HCT116 (cell line): ENCODE measurements around the gene MSL2. TPM values are rescaled to one million over a fixed set of nuclear protein-coding genes. Genes with fewer than 3 reads are reported as not detected.

ENCODE experiments used
- ATAC-seq: fragments of 200-7000 bp; cut with Tn5 transposase; 2 replicates; pipeline ENCODE4 v1.9.1; 2020; ENCODE audit warnings: mild to moderate bottlenecking, moderate library complexity
- BruUV-seq: library from RNA; stranded (reverse); fragments of 400-500 nt; replicated peaks from 2 replicates; lab custom pipeline; 2021; lab: Mats Ljungman, UMichigan
- CTCF ChIA-PET: fragments of 300-600 bp; sonication (Branson Sonifier 250); formaldehyde crosslinking; loops from one replicate; lab custom pipeline; 2021; ENCODE audit warnings: antibody characterized with exemption; lab: Charles Lee
- POLR2A ChIA-PET: fragments of 300-600, 350-600 bp; sonication (Branson Sonifier 250); formaldehyde crosslinking; loops from one replicate; lab custom pipeline; 2021; ENCODE audit warnings: antibody characterized with exemption; lab: Charles Lee
- RAD21 ChIA-PET, 2 experiments: fragments of 300-600 bp; sonication (Branson Sonifier 250); formaldehyde crosslinking; loops; one replicate each; lab custom pipeline; 2023; ENCODE audit warnings: low total read pairs in 2 of 2; ENCODE audit not compliant: uncharacterized antibody in 2 of 2, unreplicated experiment in 2 of 2, low non-redundant PET in 1 of 2; lab: Charles Lee
- DNase-seq: peaks from one replicate; pipeline ENCODE4 v3.0.0-alpha.2; 2010; ENCODE audit warnings: low read depth, low spot score
- H2AFZ ChIP-seq: fragments of 200-600 bp; shearing (Covaris generic), sonication (generic); 2 replicates; pipeline ENCODE4 v1.6.1; 2017; ENCODE audit warnings: low read depth, mixed run types, mixed read lengths, antibody characterized with exemption, low read length; ENCODE audit not compliant: poor library complexity, severe bottlenecking
- H3K27ac ChIP-seq: 2 replicates; pipeline ENCODE4 v1.5.1; 2012; ENCODE audit warnings: low read depth, low read length
- H3K27me3 ChIP-seq: fragments of 200-600 bp; sonication (generic); 2 replicates; pipeline ENCODE4 v1.6.1; 2016; ENCODE audit warnings: mixed run types, low read length, mixed read lengths; ENCODE audit not compliant: insufficient read depth
- H3K36me3 ChIP-seq, 2 experiments: fragments of 200-500 bp in 1 of 2; fragments of 200-600 bp in 1 of 2; sonication (Bioruptor generic) in 1 of 2; sonication (generic) in 1 of 2; 2 replicates each; pipeline versions ENCODE4 v1.5.1 to v1.6.1; 2014 to 2016; ENCODE audit warnings: low read length in 2 of 2, inconsistent platforms in 1 of 2, mixed read lengths in 1 of 2, mixed run types in 1 of 2; ENCODE audit not compliant: insufficient read depth in 2 of 2, control insufficient read depth in 1 of 2
- H3K4me1 ChIP-seq, 2 experiments: fragments of 200-600 bp in 1 of 2; sonication (generic) in 1 of 2; 2 replicates each; pipeline versions ENCODE4 v1.5.1 to v1.6.1; 2012 to 2017; ENCODE audit warnings: low read length in 2 of 2, inconsistent platforms in 1 of 2, mild to moderate bottlenecking in 1 of 2, mixed read lengths in 1 of 2, mixed run types in 1 of 2, moderate library complexity in 1 of 2; ENCODE audit not compliant: insufficient read depth in 2 of 2, control insufficient read depth in 1 of 2
- H3K4me2 ChIP-seq: fragments of 200-600 bp; sonication (generic); 2 replicates; pipeline ENCODE4 v1.6.1; 2017; ENCODE audit warnings: mixed run types, low read length, mixed read lengths
- H3K4me3 ChIP-seq, 2 experiments: fragments of 200-600 bp in 1 of 2; sonication (generic) in 1 of 2; replicated peaks in 1 of 2; 2 replicates each; pipeline ENCODE4 v1.5.1; 2011 to 2016; ENCODE audit warnings: low read length in 2 of 2, control low read depth in 1 of 2, low read depth in 1 of 2, mild to moderate bottlenecking in 1 of 2, mixed read lengths in 1 of 2, mixed run types in 1 of 2
- H3K79me2 ChIP-seq: fragments of 200-600 bp; sonication (generic); 2 replicates; pipeline ENCODE4 v1.6.1; 2017; ENCODE audit warnings: mild to moderate bottlenecking, mixed run types, low read length, moderate library complexity, mixed read lengths; ENCODE audit not compliant: insufficient read depth
- H3K9ac ChIP-seq: fragments of 200-600 bp; sonication (generic); 2 replicates; pipeline ENCODE4 v1.6.1; 2016; ENCODE audit warnings: low read length, mixed read lengths
- H3K9me2 ChIP-seq: fragments of 200-600 bp; sonication (generic), shearing (Covaris generic); 2 replicates; pipeline ENCODE4 v1.6.1; 2017; ENCODE audit warnings: mixed run types, mild to moderate bottlenecking, moderate library complexity; ENCODE audit not compliant: insufficient read depth
- H3K9me3 ChIP-seq, 2 experiments: fragments of 200-500 bp in 1 of 2; fragments of 200-600 bp in 1 of 2; sonication (Bioruptor generic) in 1 of 2; sonication (generic) in 1 of 2; 2 replicates each; pipeline ENCODE4 v1.6.1; 2014 to 2017; ENCODE audit warnings: low read length in 2 of 2, mixed read lengths in 2 of 2, inconsistent platforms in 1 of 2, low read depth in 1 of 2, mild to moderate bottlenecking in 1 of 2, mixed run types in 1 of 2, moderate library complexity in 1 of 2; ENCODE audit not compliant: control insufficient read depth in 1 of 2, insufficient read depth in 1 of 2
- H4K20me1 ChIP-seq: fragments of 200-600 bp; sonication (generic), shearing (Covaris generic); 2 replicates; pipeline ENCODE4 v1.6.1; 2017; ENCODE audit warnings: mixed run types, mild to moderate bottlenecking, moderate library complexity; ENCODE audit not compliant: insufficient read depth
- CBX3 ChIP-seq: IDR thresholded peaks from 2 replicates; pipeline ENCODE4 v1.6.1; 2012; ENCODE audit warnings: low read depth
- CTCF ChIP-seq, 3 experiments: fragments of 200-600 bp in 1 of 3; sonication (generic) in 1 of 3; IDR thresholded peaks in 2 of 3; conservative IDR thresholded peaks in 1 of 3; 2 replicates each; pipeline ENCODE4 v1.5.1; 2012 to 2017; ENCODE audit warnings: low read depth in 2 of 3, low read length in 2 of 3, antibody characterized with exemption in 1 of 3, borderline replicate concordance in 1 of 3, control low read depth in 1 of 3, mild to moderate bottlenecking in 1 of 3, mixed read lengths in 1 of 3, mixed run types in 1 of 3, moderate library complexity in 1 of 3; ENCODE audit not compliant: insufficient read depth in 1 of 3
- EGR1 ChIP-seq: IDR thresholded peaks from 2 replicates; pipeline ENCODE4 v1.6.1; 2012; ENCODE audit warnings: low read depth
- EZH2 ChIP-seq: fragments of 200-600 bp; sonication (generic); IDR thresholded peaks from 2 replicates; pipeline ENCODE4 v1.6.1; 2017; ENCODE audit warnings: antibody characterized with exemption, mixed run types
- EZH2phosphoT487 ChIP-seq: fragments of 200-600 bp; IDR thresholded peaks from 2 replicates; pipeline ENCODE4 v1.6.1; 2018; ENCODE audit warnings: antibody characterized with exemption, borderline replicate concordance
- JUND ChIP-seq: IDR thresholded peaks from 2 replicates; pipeline ENCODE4 v1.6.1; 2012
- POLR2A ChIP-seq: IDR thresholded peaks from 2 replicates; pipeline ENCODE4 v1.7.0; 2011; ENCODE audit warnings: borderline replicate concordance; ENCODE audit not compliant: insufficient read depth, insufficient read length; ENCODE audit errors: extremely low read depth
- POLR2AphosphoS5 ChIP-seq: IDR thresholded peaks from 2 replicates; pipeline ENCODE4 v1.6.1; 2011; ENCODE audit warnings: mild to moderate bottlenecking, low read depth, low read length, moderate library complexity
- SIN3A ChIP-seq: IDR thresholded peaks from 2 replicates; pipeline ENCODE4 v1.6.1; 2012; ENCODE audit warnings: low read depth
- SRF ChIP-seq: IDR thresholded peaks from 2 replicates; pipeline ENCODE4 v1.6.1; 2012; ENCODE audit warnings: low read depth
- ZFX ChIP-seq: fragments of 450-650 bp; IDR thresholded peaks from 2 replicates; pipeline ENCODE4 v1.6.1; 2017
- intact Hi-C: fragments of 100-400 bp; cut with micrococcal nuclease; formaldehyde crosslinking; loops from 2 replicates; pipeline ENCODE4 v1.10.0; 2022
- total RNA-seq: library from RNA; stranded (reverse); gene quantifications from one replicate; pipeline ENCODE4 v1.2.1, GENCODE V29; 2021; ENCODE audit not compliant: unreplicated experiment
- TF ChIP-seq, protein P1 (sequence below): IDR thresholded peaks from 2 replicates; pipeline ENCODE4 v1.6.1; 2012

The MSL2 gene
- total RNA-seq, 1 experiment from 2014 or later, result 34.8 TPM

GRCh38 chr3:136209921-136210320 is 13.8 kb upstream of the MSL2 start:
- ChIA-PET RAD21 (no interaction called here), CTCF (no interaction called here), POLR2A (no interaction called here)
- Histone ChIP-seq H3K27me3 (no peaks in the 10 kb centered on the region), H3K4me1 (no peaks in the 10 kb centered on the region; a peak in 1 of 4 replicates), H3K9me3 (no peaks in the 10 kb centered on the region), H3K36me3 (no peaks in the 10 kb centered on the region), H3K4me2 (no peak overlapping the region), H2AFZ (no peak overlapping the region), H3K9me2 (no peaks in the 10 kb centered on the region), H3K27ac (no peak overlapping the region), H3K9ac (no peak overlapping the region), H4K20me1 (no peaks in the 10 kb centered on the region), H3K79me2 (no peaks in the 10 kb centered on the region), H3K4me3 (no peak overlapping the region)
- DNase-seq (no peak), ATAC-seq (no peak)
- BruUV-seq, result no TSS peak
- TF ChIP-seq EGR1 (no peak), POLR2A (no peak), SIN3A (no peak), POLR2AphosphoS5 (no peak), CTCF (IDR thresholded peaks at IDR 0.05 in 2 of 3, conservative IDR thresholded peaks at IDR 0.05 in 1 of 3; ENCODE audit: borderline replicate concordance in 1 of 3, insufficient read depth in 1 of 3, low read depth in 2 of 3, low read length in 2 of 3) (no peak), CBX3 (no peak), EZH2phosphoT487 (no peak), SRF (no peak), EZH2 (no peak), ZFX (no peak), JUND (no peak)
- TF ChIP-seq, protein P1, sequence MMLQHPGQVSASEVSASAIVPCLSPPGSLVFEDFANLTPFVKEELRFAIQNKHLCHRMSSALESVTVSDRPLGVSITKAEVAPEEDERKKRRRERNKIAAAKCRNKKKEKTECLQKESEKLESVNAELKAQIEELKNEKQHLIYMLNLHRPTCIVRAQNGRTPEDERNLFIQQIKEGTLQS, result no peak
- intact Hi-C loops, result no loop called here
